ENCODE measurements around the gene RABAC1.
"Not testable (repeated sequence)": the region's sequence is repeated elsewhere in the genome, so short reads cannot be mapped to it uniquely, and the experiment has no call there.

Gene RABAC1

DNA sequence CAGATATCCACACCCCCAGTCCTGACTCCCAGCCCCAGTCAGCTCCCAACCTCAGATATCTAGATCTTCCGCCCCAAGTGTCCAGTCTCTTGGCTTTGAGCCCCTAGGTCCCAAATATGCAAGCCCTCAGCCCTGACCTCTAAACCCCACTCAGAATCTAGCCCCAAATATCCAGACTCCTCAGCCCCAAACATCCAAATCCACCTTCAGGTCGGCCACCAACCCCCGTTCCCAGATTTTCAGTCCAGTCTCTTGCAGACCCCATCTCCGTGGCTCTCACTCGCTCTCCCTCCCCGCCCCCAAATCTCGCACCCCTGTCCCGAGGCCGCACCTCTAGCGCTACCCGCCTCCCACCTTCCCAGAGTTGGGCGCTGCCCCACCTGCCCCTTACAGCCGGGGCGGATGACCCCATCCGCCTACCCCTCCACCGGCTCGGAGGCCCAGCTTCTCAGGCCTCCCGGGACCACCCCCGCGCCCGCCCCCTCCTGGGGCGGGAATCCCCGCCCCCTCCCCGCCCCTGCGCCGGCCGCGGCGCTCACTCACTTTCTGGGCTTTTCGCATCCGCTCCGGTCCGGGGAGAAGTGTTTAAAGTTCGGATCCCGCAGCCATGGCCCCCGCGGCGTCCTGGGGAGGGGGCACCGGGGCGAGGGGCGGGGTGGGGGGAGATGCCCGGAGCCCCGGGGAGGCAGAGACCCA is 31.5 kb downstream of the RABAC1 start:
- DNase-seq, result no peak

GRCh38 chr19:41926763-41927496 is 32.2 kb downstream of the RABAC1 start:
- DNase-seq, result no peak

- no peak for DNase-seq
These were observed 32.9 kb downstream of the RABAC1 start for GRCh38 chr19:41926028-41926762.

GRCh38 chr19:41925208-41926003 is 33.7 kb downstream of the RABAC1 start:
- DNase-seq, result no peak

- DNase-seq, result no peak
These were observed 34.7 kb downstream of the RABAC1 start for GRCh38 chr19:41924151-41925145.

DNA sequence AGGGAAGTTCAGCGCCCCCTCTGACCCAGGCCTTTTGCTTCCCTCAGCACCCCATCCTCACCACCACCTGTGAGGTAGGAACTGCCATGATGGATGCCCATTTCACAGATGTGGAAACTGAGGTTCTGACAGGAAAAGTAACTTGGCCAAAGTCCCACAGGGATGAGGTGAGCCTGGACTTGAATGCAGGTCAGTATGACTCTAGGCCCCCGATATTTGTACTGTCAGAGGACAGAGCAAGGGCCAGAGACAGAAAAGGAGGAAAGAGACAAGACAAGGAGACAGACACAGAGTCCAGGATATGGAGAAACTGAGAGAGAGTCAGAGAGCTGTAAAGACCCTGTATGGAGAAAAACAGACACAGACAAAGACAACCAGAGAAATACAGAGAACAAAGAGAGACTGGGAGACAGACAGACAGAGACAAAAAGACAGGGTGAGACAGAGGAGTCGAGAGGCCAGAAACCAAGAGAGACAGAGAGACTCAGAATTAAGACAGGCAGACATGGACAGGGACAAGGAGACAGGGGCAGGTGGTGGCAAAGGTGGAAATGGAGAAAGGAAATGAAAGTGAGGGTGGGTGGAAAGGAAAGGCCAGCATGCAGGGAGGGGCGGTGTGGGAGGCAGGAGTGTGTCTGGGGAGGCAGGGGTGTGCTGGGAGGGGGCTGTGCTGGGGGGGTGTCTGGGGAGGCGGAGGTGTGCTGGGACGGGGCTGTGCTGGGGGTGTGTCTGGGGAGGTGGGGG is 35.9 kb downstream of the RABAC1 start:
- no peak for DNase-seq

DNA sequence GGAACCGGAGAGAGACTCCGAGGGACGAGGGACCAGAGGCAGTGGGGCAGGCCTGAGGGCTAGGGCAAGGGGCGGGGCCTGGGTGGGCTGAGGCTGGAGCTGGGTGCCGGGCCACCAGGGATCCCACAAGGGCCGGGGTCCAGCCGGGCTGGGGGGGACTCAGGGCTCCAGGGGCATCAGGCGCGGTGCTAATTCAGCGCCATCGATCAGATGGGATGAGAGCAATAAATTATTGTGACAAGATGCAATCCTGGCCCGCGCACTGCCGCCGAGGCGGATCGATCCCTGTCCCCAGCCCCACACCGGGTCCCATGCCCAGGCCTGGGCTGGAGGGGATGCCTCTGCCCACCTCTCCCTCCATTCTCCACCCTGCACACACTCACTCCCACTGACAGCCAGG is 36.5 kb downstream of the RABAC1 start:
- no peak for DNase-seq

- DNase-seq, result no peak
These were observed 37.2 kb downstream of the RABAC1 start for GRCh38 chr19:41921577-41922576.

- no peak for DNase-seq
These were observed 38.1 kb downstream of the RABAC1 start for GRCh38 chr19:41920882-41921576.

DNA sequence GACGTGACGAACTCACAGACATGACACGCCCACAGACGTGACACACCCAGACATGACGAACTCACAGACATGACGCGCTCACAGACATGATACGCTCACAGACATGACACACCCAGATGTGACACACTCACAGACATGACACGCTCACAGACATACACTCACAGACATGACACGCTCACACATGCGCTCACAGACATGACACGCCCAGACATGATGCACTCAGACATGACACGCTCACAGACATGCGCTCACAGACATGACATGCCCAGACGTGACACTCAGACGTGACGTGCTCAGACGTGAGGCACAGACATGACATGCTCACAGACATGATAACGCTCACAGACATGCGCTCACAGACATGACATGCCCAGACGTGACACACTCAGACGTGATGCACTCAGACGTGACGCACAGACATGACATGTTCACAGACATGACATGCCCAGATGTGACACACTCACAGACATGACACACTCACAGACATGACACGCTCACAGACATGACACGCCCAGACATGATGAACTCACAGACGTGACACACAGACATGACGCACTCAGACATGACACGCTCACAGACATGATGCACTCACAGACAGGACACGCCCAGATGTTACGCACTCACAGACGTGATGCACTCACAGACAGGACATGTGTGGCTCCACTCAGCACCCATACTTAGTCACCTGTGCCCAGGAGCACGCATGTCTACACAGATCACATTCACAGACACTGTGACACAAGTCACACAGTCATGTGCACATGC is 39.0 kb downstream of the RABAC1 start:
- DNase-seq, result no peak

- DNase-seq, result no peak
These were observed 40.4 kb downstream of the RABAC1 start for GRCh38 chr19:41918653-41919244.

GRCh38 chr19:41918095-41918494 is 41.0 kb downstream of the RABAC1 start:
- DNase-seq, result no peak

GRCh38 chr19:41917676-41918075 is 41.4 kb downstream of the RABAC1 start:
- DNase-seq, result no peak

DNA sequence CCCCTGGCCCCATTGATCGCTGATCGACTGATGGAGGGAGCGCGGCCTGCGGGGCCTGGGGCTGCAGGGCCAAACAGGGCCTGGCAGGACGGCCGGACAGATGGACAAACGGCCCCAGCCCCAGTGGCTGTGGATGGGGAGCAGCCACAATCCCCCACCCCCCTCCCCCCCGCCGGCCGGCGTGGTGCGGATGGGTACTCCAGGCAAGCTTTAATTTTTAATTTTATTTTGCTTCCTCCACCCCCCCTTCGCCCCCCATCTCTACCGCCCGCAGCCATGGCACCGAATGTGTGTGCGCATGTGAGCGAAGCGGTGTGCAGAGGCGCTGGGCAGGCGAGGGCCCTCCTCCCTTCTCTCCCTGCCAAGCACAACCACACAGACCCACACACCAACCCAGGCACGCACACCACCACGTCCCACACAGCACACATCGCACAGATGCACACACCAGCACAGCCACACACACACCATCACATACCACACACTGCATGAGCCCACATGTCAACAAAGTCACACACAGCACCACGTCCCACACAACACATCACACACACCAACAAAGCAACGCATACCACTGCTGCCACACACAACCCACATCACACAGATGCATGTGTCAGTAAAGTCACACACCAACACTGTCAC is 43.2 kb downstream of the RABAC1 start:
- DNase-seq, result no peak

- DNase-seq, result no peak
These were observed 43.9 kb downstream of the RABAC1 start for GRCh38 chr19:41915021-41915775.

- DNase-seq, result not testable (repeated sequence)
These were observed 44.7 kb downstream of the RABAC1 start for GRCh38 chr19:41914424-41914834.
